HG02870 (cell line): ENCODE measurements around the gene SYNGR1.
"Not testable (repeated sequence)": the region's sequence is repeated elsewhere in the genome, so short reads cannot be mapped to it uniquely, and the experiment has no call there.

ENCODE experiments used
- ATAC-seq: cut with Tn5 transposase; IDR thresholded peaks from one replicate; pipeline ENCODE4 v1.9.1; 2021; ENCODE audit warnings: mild to moderate bottlenecking, moderate library complexity; ENCODE audit not compliant: unreplicated experiment

Gene SYNGR1

GRCh38 chr22:39401301-39401631, 51.5 kb downstream of the SYNGR1 start:
- ATAC-seq = no peak

- no peak for ATAC-seq
Measured at GRCh38 chr22:39405346-39406085, 55.7 kb downstream of the SYNGR1 start.

- no peak for ATAC-seq
Measured at GRCh38 chr22:39408173-39408572, 58.4 kb downstream of the SYNGR1 start.

- ATAC-seq = no peak
Measured at GRCh38 chr22:39408807-39409206, 59.0 kb downstream of the SYNGR1 start.

DNA sequence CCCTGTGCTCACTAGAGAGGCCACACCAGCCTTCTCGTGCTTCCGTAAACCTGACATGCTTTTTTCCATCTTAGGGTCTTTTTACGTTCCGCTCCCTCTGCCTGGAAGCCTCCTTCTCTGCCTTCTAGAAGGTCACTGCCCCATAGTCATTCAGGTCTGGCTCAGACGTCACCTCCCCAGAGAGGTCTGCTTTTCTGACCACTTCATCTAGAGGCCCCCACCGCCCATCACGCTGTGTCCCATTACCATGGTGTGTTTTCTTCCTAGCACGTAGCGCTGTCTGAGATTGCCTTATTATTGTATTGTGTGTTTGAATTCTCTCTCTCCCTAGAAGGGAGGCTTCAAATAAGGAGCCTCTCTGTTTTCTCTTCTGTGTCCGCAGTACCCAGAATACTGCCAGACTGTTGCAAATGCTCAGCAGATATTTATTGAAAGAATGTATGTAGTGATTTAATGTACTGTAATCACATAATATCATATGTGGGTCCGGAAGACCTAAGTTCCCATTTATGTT, 59.8 kb downstream of the SYNGR1 start:
- ATAC-seq = no peak

DNA sequence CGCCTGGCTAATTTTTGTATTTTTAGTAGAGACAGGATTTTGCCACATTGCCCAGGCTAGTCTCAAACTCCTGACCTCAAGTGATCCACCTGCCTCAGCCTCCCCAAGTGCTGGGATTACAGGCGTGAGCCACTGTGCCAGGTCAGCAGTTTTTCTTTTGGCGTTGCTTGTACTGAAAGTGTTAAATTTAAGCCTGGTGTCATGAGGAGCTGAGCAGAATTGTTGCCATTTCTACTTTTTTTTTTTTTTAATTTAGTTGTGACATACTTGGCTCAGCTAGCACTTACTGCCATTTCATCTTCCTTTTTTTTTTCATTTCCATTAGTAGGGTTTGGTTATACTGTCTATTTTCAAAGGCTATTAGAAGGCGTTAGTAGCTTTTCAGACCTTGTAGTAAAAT, 60.5 kb downstream of the SYNGR1 start:
- no peak for ATAC-seq

DNA sequence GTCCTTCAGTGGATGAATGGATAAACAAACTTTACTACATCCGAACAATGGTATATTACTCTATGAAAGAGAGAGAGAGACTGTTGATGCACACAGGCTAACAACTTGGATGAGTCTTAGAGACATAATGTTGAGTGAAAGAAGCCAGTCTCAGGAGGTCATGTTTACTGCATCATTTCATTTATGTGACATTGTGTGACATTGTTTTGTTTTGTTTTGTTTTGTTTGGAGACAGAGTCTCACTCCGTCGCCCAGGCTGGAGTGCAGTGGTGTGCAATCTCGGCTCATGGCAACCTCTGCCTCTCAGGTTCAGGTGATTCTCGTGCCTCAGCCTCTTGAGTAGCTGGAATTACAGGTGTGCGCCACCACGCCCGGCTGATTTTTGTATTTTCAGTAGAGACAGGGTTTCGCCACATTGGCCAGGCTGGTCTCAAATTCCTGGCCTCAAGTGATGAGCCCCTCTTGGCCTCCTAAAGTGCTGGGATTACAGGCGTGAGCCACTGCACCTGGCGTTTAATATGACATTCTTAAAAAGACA, 62.1 kb downstream of the SYNGR1 start:
- ATAC-seq = not testable (repeated sequence)

DNA sequence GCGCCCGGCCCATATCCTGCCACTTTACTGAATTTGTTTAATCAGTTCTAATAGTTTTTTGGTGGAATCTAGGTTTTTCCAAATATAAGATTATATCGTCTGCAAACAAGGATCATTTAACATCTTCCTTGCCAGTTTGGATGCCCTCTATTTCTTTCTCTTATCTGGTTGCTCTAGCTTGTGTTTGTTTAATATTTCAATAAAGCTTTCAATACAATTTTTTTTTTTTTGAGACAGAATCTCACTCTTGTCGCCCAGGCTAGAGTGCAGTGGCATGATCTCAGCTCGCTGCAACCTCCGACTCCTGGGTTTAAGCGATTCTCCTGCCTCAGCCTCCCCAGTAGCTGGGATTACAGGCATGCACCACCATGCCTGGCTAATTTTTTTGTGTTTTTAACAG, 63.4 kb downstream of the SYNGR1 start:
- not testable (repeated sequence) for ATAC-seq

DNA sequence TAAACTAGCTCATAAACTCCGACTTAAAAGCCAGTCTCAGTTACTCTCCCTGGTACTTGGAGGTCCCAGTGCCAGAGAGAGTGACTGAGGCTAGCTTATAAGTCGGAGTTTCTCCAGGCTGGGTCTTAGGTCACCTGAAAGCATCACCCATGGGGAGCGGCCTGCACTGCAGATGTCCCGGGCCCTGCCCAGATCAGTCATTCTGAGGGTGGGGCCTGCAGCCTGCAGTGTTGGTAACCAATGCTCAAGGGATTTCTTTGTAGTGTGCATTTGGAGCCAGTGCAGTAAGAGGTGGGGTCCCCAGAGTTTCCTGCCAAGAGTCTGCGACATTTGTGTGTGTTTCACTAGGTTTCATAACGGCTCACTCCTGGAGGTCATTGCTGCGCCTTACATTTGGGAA, 64.6 kb downstream of the SYNGR1 start:
- ATAC-seq = no peak

DNA sequence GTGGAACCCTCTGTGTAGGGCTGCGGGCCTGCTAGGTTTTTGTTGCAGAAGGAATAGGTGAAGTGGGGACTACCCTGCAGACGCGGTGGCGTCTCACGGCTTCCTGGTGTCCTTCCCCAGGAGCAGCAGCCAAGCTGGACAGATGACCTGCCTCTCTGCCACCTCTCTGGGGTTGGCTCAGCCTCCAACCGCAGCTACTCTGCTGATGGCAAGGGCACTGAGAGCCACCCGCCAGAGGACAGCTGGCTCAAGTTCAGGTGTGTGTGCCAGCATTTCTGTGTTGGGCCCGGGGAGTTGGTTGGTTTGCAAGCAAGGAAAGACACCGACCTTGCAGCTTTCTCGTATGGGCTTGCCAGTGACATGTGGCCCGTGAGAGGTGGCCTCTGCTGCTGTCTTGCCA, 65.1 kb downstream of the SYNGR1 start:
- ATAC-seq = no peak

DNA sequence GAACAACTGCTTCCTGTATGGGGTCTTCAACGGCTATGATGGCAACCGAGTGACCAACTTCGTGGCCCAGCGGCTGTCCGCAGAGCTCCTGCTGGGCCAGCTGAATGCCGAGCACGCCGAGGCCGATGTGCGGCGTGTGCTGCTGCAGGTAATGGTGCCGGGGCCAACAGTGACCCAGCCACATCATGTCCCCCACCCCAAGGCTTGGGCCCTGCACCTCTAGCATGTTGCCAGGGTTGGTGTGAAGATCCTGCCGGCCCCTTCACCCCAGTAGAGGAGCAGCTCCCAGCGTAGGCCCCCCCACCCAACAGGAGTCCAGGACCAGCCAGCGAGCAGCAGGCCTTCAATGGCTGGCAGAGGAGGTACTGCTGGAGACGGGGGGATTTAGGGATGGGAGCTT, 65.7 kb downstream of the SYNGR1 start:
- no peak for ATAC-seq

- ATAC-seq = no peak
Measured at GRCh38 chr22:39416319-39416718, 66.5 kb downstream of the SYNGR1 start.

DNA sequence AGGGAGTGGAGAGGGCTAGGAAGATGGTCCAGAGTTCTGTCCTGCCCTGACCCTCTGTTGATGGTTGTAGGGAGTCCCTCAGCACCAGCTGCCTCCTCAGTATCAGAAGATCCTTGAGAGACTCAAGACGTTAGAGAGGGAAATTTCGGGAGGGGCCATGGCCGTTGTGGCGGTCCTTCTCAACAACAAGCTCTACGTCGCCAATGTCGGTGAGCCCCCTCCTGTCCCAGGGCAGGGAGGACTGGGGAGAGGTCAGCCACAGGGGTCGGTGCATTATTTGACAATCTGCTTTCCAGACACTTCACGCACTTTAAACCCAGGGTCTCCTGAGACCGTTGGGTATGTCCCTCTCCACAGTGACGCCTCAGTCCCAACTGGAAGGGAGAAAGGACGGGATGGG, 67.8 kb downstream of the SYNGR1 start:
- no peak for ATAC-seq

GRCh38 chr22:39418696-39419095, 68.9 kb downstream of the SYNGR1 start:
- ATAC-seq = no peak

DNA sequence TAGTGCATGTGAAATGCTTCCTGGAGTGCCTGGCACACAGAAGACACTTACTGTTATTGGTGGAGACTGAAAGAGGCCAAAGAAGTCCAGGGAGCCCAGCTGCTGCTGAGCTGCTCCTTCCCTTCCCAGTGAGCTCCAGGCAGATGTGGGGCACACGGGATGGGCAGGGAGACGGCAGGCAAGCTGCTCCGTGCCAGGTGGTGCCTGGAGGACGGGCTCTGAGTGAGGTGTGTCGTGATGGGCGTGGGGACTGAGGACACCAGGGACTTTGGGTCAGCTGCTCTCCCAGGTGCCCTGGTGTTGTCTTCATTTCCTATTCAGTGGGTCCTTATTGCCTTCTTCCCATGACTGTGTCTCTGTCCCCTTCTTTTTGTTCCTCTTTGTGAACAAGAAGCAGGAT, 69.3 kb downstream of the SYNGR1 start:
- ATAC-seq = no peak

DNA sequence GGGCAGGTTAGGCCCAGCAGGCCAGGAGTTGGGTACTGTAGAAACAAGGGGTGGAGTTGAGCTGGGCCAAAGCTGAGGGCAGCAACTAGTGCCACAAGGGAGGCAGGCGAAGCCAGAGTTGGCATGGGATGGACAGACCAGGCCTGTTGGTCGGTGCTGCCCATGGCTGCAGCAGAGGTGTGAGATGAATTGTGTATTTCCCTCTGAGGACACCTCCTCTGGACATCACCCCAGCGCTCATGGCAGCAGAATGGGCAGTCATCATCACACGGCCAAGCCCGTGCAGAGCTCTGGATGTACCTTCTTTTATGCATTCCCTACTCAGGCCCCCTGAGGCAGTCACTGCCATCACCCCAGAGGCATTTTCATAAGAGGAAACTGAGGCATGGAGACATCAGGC, 70.1 kb downstream of the SYNGR1 start:
- no peak for ATAC-seq

DNA sequence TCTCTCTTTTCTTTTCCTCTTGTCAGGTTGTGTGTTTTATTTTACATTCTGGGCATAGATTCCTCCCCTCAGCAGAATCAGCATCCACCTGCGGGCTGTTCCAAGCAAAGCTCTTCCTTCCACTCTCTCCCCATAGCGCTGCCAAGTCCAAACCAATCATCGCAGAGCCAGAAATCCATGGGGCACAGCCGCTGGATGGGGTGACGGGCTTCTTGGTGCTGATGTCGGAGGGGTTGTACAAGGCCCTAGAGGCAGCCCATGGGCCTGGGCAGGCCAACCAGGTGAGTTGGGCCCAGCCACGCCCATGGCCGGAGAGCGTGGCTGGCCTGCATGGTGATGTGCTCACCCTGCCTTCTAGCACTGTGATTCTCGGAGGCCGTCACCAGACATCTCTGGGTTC, 71.9 kb downstream of the SYNGR1 start:
- ATAC-seq = no peak

GRCh38 chr22:39422101-39422500, 72.3 kb downstream of the SYNGR1 start:
- no peak for ATAC-seq

- no peak for ATAC-seq
Measured at GRCh38 chr22:39422721-39423120, 72.9 kb downstream of the SYNGR1 start.

DNA sequence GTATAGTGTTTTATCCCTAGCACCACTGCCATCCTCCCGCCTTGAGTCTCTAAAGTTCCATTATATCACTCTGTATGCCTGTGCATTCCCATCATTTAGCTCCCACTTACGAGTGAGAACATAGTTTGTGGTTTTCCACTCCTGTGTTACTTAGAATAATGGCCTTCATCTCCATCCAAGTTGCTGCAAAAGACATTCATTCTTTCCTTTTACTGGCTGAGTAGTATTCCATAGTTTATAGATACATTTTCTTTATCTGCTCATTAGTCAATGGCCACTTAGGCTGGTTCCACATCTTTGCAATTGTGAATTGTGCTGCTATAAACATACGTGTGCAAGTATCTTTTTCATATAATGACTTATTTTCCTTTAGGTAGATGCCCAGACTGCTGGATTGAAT, 74.2 kb downstream of the SYNGR1 start:
- no peak for ATAC-seq

GRCh38 chr22:39426380-39427043, 76.7 kb downstream of the SYNGR1 start:
- ATAC-seq = no peak
